K562 (cell line): ENCODE measurements around the gene SIGLEC11.

Source experiments
- ZSCAN29 ChIP-seq: fragments of 450-650 bp; IDR thresholded peaks from 2 replicates; pipeline ENCODE4 v1.6.1; 2017
- TF ChIP-seq, protein P1 (sequence below), 3 experiments: IDR thresholded peaks in 2 of 3; conservative IDR thresholded peaks in 1 of 3; 2 replicates each; pipeline ENCODE4 v1.5.1; 2011 to 2012; ENCODE audit warnings: low read length in 3 of 3, mild to moderate bottlenecking in 3 of 3, control low read depth in 2 of 3, improper control_type of control experiment in 1 of 3, inconsistent platforms in 1 of 3, low read depth in 1 of 3, mixed read lengths in 1 of 3, moderate library complexity in 1 of 3; ENCODE audit not compliant: insufficient read depth in 2 of 3

- TF ChIP-seq ZSCAN29 = no peak
- TF ChIP-seq, protein P1, sequence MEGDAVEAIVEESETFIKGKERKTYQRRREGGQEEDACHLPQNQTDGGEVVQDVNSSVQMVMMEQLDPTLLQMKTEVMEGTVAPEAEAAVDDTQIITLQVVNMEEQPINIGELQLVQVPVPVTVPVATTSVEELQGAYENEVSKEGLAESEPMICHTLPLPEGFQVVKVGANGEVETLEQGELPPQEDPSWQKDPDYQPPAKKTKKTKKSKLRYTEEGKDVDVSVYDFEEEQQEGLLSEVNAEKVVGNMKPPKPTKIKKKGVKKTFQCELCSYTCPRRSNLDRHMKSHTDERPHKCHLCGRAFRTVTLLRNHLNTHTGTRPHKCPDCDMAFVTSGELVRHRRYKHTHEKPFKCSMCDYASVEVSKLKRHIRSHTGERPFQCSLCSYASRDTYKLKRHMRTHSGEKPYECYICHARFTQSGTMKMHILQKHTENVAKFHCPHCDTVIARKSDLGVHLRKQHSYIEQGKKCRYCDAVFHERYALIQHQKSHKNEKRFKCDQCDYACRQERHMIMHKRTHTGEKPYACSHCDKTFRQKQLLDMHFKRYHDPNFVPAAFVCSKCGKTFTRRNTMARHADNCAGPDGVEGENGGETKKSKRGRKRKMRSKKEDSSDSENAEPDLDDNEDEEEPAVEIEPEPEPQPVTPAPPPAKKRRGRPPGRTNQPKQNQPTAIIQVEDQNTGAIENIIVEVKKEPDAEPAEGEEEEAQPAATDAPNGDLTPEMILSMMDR (IDR thresholded peaks at IDR 0.05 in 2 of 3, conservative IDR thresholded peaks at IDR 0.05 in 1 of 3; ENCODE audit: insufficient read depth in 2 of 3, low read depth in 1 of 3, low read length in 3 of 3) = peak in 2 of 3 experiments; percentile 18 to 26; a peak in 2 of 6 replicates
Measured at GRCh38 chr19:49916839-49917733, 43.9 kb downstream of the SIGLEC11 start.
